DOHH2 (cell line): Measurements from ENCODE around the gene TFR2.

Experiments
- CTCF ChIP-seq: fragments of 200-600 bp; sonication (generic); IDR thresholded peaks from one replicate; pipeline ENCODE4 v1.5.1; 2014; ENCODE audit warnings: antibody characterized with exemption, mild to moderate bottlenecking, low read depth, low read length; ENCODE audit not compliant: poor library complexity, severe bottlenecking
- EZH2phosphoT487 ChIP-seq: fragments of 200-600 bp; sonication (generic); IDR thresholded peaks from 2 replicates; pipeline ENCODE4 v1.6.1; 2017; ENCODE audit warnings: borderline replicate concordance, mild to moderate bottlenecking, antibody characterized with exemption, low read length, moderate library complexity, mixed read lengths

- TF ChIP-seq CTCF (no peak), EZH2phosphoT487 (no peak)
Measured at GRCh38 chr7:100686201-100686821, 45.0 kb upstream of the TFR2 start.
